RWPE2 (cell line): Measurements from ENCODE around the gene TUBAL3.
A peak's percentile ranks its signal among the peaks of the same experiment; 100 is the strongest.

Experiments
- ATAC-seq: fragments of 200-7000 bp; cut with Tn5 transposase; 3 replicates; pipeline ENCODE4 v1.9.1; 2021; ENCODE audit warnings: low read depth
- DNase-seq: peaks from one replicate; pipeline ENCODE4 v3.0.0-alpha.2; 2020; ENCODE audit warnings: low spot score
- H3K27ac ChIP-seq: fragments of 450-650 bp; 2 replicates; pipeline ENCODE4 v1.5.1; 2017; ENCODE audit warnings: mild to moderate bottlenecking; ENCODE audit not compliant: poor library complexity, severe bottlenecking
- H3K27me3 ChIP-seq: fragments of 250-450 bp; sonication (Bioruptor Pico); 2 replicates; pipeline ENCODE4 v1.5.1; 2021; ENCODE audit warnings: mild to moderate bottlenecking, moderate library complexity; ENCODE audit not compliant: insufficient read depth, poor library complexity, severe bottlenecking
- H3K36me3 ChIP-seq: fragments of 250-450 bp; sonication (Bioruptor Pico); 2 replicates; pipeline ENCODE4 v1.5.1; 2020; ENCODE audit warnings: low read depth, mild to moderate bottlenecking, moderate library complexity
- H3K4me1 ChIP-seq: fragments of 250-450 bp; sonication (Bioruptor Pico); 2 replicates; pipeline ENCODE4 v1.5.1; 2021; ENCODE audit warnings: mild to moderate bottlenecking, moderate library complexity; ENCODE audit not compliant: insufficient read depth, poor library complexity, severe bottlenecking
- H3K4me3 ChIP-seq: fragments of 250-450 bp; sonication (Bioruptor Pico); 2 replicates; pipeline ENCODE4 v1.5.1; 2021; ENCODE audit warnings: mild to moderate bottlenecking, moderate library complexity; ENCODE audit not compliant: severe bottlenecking
- H3K9me3 ChIP-seq: fragments of 250-450 bp; sonication (Bioruptor Pico); 2 replicates; pipeline ENCODE4 v1.5.1; 2021; ENCODE audit warnings: mild to moderate bottlenecking, moderate library complexity; ENCODE audit not compliant: severe bottlenecking
- TF ChIP-seq, protein P1 (sequence below): fragments of 450-650 bp; IDR thresholded peaks from one replicate; pipeline ENCODE4 v1.5.1; 2017; ENCODE audit warnings: mild to moderate bottlenecking, moderate library complexity; ENCODE audit not compliant: poor library complexity, severe bottlenecking

The TUBAL3 gene

DNA sequence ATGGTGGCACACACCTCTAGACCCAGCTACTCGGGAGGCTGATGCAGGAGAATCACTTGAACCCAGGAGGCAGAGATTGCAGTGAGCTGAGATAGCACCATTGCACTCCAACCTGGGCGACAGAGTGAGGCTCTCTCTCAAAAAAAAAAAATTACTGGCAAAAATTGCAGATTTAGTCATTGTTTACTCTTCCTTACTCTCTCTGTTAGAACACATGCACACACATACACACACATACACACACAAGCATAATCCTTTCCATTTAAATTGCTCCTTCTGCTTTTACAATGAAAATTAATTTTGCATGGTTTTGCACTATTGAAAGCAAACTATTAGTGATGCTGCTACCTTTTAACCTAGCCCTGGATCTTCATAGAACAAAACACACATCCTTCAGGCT, 55.3 kb downstream of the TUBAL3 start:
- no peak overlapping the region for H3K27ac ChIP-seq
- ATAC-seq (no peak), DNase-seq (no peak)
- no peaks in the 10 kb centered on the region for H3K27me3 ChIP-seq
- no peaks in the 10 kb centered on the region for H3K36me3 ChIP-seq
- H3K4me1 ChIP-seq, result no peaks in the 10 kb centered on the region
- H3K9me3 ChIP-seq, result no peaks in the 10 kb centered on the region
- H3K4me3 ChIP-seq, result no peak overlapping the region
- TF ChIP-seq, protein P1, sequence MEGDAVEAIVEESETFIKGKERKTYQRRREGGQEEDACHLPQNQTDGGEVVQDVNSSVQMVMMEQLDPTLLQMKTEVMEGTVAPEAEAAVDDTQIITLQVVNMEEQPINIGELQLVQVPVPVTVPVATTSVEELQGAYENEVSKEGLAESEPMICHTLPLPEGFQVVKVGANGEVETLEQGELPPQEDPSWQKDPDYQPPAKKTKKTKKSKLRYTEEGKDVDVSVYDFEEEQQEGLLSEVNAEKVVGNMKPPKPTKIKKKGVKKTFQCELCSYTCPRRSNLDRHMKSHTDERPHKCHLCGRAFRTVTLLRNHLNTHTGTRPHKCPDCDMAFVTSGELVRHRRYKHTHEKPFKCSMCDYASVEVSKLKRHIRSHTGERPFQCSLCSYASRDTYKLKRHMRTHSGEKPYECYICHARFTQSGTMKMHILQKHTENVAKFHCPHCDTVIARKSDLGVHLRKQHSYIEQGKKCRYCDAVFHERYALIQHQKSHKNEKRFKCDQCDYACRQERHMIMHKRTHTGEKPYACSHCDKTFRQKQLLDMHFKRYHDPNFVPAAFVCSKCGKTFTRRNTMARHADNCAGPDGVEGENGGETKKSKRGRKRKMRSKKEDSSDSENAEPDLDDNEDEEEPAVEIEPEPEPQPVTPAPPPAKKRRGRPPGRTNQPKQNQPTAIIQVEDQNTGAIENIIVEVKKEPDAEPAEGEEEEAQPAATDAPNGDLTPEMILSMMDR, result no peak

DNA sequence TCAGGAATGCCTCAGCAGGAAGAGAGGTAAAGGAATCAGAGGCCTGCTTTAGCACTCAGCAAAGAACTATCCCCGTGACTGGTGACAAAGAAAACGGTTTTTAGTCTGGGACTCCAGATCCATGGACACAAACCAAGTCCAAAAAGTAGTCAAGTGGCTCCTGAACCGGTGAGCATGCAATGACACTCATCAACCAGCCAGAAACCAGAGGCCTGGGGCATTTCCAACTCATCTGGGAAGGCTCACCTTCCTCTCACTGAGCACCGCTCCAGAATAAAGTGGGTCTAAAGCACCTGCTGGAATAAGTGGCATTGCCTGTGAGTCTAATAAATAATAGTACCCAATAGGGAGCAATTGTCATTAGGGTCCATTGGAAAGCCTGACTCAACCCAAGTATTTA, 57.7 kb downstream of the TUBAL3 start:
- ATAC-seq (no peak), DNase-seq (no peak)
- H3K27ac ChIP-seq, result no peak overlapping the region
- H3K9me3 ChIP-seq, result no peaks in the 10 kb centered on the region
- TF ChIP-seq, protein P1, result no peak
- no peaks in the 10 kb centered on the region for H3K27me3 ChIP-seq
- no peaks in the 10 kb centered on the region for H3K36me3 ChIP-seq
- no peak overlapping the region for H3K4me3 ChIP-seq
- H3K4me1 ChIP-seq, result no peaks in the 10 kb centered on the region

DNA sequence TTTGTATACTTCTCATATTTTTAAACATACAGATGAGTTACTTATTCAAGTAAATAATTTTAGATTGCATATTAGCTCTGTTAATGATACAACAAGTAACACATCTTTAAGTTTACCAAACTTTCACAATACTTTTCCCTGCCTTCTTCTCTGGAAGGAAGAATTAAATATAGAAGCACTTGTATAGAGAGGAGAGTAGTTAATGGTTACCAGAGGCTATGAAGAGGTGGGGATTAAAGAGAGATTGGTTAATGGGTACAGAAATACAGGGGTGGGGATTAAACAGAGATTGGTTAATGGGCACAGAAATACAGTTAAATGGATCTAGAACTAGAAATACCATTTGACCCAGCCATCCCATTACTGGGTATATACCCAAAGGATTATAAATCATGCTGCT, 59.9 kb downstream of the TUBAL3 start:
- no peaks in the 10 kb centered on the region for H3K27me3 ChIP-seq
- no peak overlapping the region for H3K27ac ChIP-seq
- no peaks in the 10 kb centered on the region for H3K9me3 ChIP-seq
- no peaks in the 10 kb centered on the region for H3K4me1 ChIP-seq
- TF ChIP-seq, protein P1, result no peak
- no peak for ATAC-seq
- no peak overlapping the region for H3K4me3 ChIP-seq
- no peak for DNase-seq
- no peaks in the 10 kb centered on the region for H3K36me3 ChIP-seq

DNA sequence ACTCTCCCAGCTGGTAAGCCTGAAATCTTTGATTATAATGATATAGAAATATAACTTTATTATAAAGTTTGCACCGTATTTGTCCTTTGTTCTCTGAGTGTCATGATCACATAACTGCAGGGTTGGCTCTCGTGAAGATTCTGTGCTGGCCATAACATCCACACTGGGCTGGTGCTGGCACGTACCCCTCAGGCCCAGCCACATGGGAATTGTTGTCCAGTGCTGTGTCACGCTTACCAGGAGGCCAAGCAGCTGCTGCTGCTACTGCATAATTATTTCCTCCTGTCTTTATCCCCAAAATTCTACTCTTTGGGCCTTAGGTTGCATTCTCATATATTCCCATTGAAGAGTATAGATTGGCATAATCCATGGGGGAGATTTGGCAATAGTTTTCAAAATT, 60.6 kb downstream of the TUBAL3 start:
- no peaks in the 10 kb centered on the region for H3K4me1 ChIP-seq
- no peaks in the 10 kb centered on the region for H3K27me3 ChIP-seq
- no peak for DNase-seq
- no peaks in the 10 kb centered on the region for H3K36me3 ChIP-seq
- TF ChIP-seq, protein P1, result no peak
- H3K27ac ChIP-seq, result no peak overlapping the region
- ATAC-seq, result no peak
- no peaks in the 10 kb centered on the region for H3K9me3 ChIP-seq
- H3K4me3 ChIP-seq, result no peak overlapping the region

DNA sequence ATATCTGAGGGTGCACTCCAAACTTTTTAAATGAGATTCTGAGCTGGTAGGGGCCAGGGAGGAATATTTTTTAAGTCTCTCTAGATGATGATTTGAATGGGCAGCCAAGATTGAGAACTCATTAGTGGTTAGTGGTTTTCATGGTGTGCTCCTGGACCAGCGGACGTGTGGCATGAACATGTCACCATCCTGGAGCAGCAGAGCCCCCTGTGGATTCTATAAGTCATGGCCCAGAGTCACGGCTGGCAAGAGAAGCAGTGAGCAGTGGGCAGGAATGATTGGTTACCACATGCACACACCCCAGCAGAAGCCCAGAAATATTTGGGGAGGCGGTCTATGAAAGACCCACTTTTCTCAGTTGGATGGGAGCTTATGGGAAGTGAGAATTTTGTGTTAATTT, 61.1 kb downstream of the TUBAL3 start:
- Histone ChIP-seq H3K27me3 (no peaks in the 10 kb centered on the region), H3K4me1 (no peaks in the 10 kb centered on the region), H3K36me3 (no peaks in the 10 kb centered on the region), H3K27ac (no peak overlapping the region), H3K9me3 (no peaks in the 10 kb centered on the region), H3K4me3 (no peak overlapping the region)
- DNase-seq, result no peak
- TF ChIP-seq, protein P1, result peak; percentile 22
- ATAC-seq, result no peak
